ENCODE results near the gene USP17L12. TPM values are rescaled to one million over a fixed set of nuclear protein-coding genes. Genes with fewer than 3 reads are reported as not detected.
"Not testable (repeated sequence)": the region's sequence is repeated elsewhere in the genome, so short reads cannot be mapped to it uniquely, and the experiment has no call there.

Gene USP17L12
- total RNA-seq, 1 donor from 2014 or later, result not detected

DNA sequence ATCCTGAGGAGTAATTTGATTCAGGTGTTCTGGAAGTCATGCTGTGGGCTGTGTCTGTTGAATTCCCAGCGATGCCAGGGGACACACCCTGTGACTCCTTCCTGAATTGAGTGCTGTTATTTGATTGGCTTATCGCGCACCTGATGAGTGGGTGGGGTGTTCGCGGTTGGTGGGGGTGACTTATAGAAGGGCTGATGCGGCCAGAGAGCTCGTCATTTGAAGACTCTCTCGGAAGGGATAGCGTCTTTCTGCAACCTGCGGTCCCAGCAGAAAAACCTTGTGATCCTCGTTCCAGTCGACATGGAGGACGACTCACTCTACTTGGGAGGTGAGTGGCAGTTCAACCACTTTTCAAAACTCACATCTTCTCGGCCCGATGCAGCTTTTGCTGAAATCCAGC is 47.4 kb downstream of the USP17L12 start, which contains the start of gene USP17L22:
Gene USP17L22 (plus strand): TSS at position 301 of the 400 bp plus-strand sequence. CDS start 0 bp downstream, at position 301.
- H3K36me3 Mint-ChIP-seq (ENCODE audit: low read depth); DNase-seq (ENCODE audit: low spot score); H3K9me3 Mint-ChIP-seq; intact Hi-C loops (cut with micrococcal nuclease); H3K4me3 Mint-ChIP-seq (ENCODE audit: low read depth); H3K27ac Mint-ChIP-seq; H3K27me3 Mint-ChIP-seq (ENCODE audit: low read depth); H3K4me1 Mint-ChIP-seq (ENCODE audit: low read depth): not testable (repeated sequence)

Other genes with a start within 250 kb of the USP17L12 start
- not detected in 2 replicates for gene FAM90A26, start 49.7 kb upstream of the USP17L12 start, total RNA-seq
- not detected in 2 replicates for gene USP17L10, start 9.5 kb upstream of the USP17L12 start, total RNA-seq
- gene USP17L11, start 4.7 kb upstream of the USP17L12 start, total RNA-seq, result 0.25 TPM in 1 of 2 replicates, not detected in the other
- not detected in 2 replicates for gene USP17L13, start 4.7 kb downstream of the USP17L12 start, total RNA-seq
- gene USP17L15, start 14.2 kb downstream of the USP17L12 start, total RNA-seq, result not detected in 2 replicates
- not detected in 2 replicates for gene USP17L17, start 23.7 kb downstream of the USP17L12 start, total RNA-seq
- not detected in 2 replicates for gene USP17L18, start 28.5 kb downstream of the USP17L12 start, total RNA-seq
- gene USP17L19, start 33.2 kb downstream of the USP17L12 start, total RNA-seq, result not detected in 2 replicates
- gene USP17L20, start 38.0 kb downstream of the USP17L12 start, total RNA-seq, result not detected in 2 replicates
- not detected in 2 replicates for gene USP17L21, start 42.7 kb downstream of the USP17L12 start, total RNA-seq
- not detected in 2 replicates for gene USP17L22, start 47.5 kb downstream of the USP17L12 start, total RNA-seq
- gene USP17L24, start 105.0 kb downstream of the USP17L12 start, total RNA-seq, result not detected in 2 replicates
- gene USP17L25, start 109.8 kb downstream of the USP17L12 start, total RNA-seq, result not detected in 2 replicates
- not detected in 2 replicates for gene USP17L26, start 114.5 kb downstream of the USP17L12 start, total RNA-seq
- not detected in 2 replicates for gene USP17L5, start 119.3 kb downstream of the USP17L12 start, total RNA-seq
- not detected in 2 replicates for gene USP17L27, start 124.0 kb downstream of the USP17L12 start, total RNA-seq
- not detected in 2 replicates for gene USP17L28, start 128.7 kb downstream of the USP17L12 start, total RNA-seq
- gene USP17L29, start 133.5 kb downstream of the USP17L12 start, total RNA-seq, result not detected in 2 replicates
- not detected in 2 replicates for gene USP17L30, start 143.0 kb downstream of the USP17L12 start, total RNA-seq
- not detected in 2 replicates for gene DEFB131A, start 224.3 kb downstream of the USP17L12 start, total RNA-seq